IPS DF 19.7 (cell line): ENCODE data around the gene USP21.
"Not testable (repeated sequence)": the region's sequence is repeated elsewhere in the genome, so short reads cannot be mapped to it uniquely, and the experiment has no call there.

Source experiments
- DNase-seq: peaks from one replicate; pipeline ENCODE4 v3.0.0-alpha.2; 2013; ENCODE audit warnings: low read depth, low spot score

The USP21 gene, protein sequence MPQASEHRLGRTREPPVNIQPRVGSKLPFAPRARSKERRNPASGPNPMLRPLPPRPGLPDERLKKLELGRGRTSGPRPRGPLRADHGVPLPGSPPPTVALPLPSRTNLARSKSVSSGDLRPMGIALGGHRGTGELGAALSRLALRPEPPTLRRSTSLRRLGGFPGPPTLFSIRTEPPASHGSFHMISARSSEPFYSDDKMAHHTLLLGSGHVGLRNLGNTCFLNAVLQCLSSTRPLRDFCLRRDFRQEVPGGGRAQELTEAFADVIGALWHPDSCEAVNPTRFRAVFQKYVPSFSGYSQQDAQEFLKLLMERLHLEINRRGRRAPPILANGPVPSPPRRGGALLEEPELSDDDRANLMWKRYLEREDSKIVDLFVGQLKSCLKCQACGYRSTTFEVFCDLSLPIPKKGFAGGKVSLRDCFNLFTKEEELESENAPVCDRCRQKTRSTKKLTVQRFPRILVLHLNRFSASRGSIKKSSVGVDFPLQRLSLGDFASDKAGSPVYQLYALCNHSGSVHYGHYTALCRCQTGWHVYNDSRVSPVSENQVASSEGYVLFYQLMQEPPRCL

DNA sequence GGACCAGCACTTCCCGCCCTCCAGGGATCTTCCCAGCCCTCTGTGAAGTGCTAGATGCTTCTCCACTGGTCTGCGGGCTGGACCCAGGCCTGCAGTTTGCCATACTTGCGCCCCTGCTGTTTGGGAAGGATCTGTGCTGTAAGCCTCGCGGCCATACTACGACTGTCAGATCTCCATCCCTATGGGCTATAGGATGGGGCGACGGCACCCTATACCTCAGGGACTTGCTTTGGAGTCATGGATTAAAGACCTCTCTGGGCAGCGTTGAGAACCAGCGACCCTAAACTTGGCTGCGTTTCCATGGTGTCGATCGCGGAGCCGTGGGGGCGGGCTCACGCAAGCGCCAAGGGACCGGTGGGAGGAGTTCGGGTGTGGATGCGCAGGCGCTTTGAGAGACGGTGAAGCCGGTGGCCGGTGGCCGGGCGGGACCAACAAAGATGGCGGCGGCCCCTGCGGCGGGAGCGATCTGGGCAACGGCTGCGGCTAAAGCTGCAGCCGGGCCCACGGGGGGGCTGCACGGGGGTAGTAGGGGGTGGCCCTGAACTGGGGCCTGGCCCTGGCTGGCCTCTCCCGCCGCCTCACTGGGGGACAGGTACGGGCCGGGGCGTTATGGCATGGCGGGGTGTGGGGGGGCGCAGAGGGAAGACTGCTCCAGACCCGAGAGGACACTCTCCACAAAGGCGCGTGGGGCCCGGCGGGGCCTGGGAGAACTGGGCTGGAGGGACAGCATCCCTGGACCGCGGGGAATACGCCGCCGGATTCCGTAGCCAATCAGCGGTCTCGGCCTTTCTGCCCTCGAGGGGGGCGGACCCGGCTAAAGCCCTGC is at the start of gene USP21:
TSS of gene USP21 (plus strand) at position 414 of the 826 bp plus-strand sequence. CDS start 1,141 bp downstream, outside the sequence.
- DNase-seq, result no peak

DNA sequence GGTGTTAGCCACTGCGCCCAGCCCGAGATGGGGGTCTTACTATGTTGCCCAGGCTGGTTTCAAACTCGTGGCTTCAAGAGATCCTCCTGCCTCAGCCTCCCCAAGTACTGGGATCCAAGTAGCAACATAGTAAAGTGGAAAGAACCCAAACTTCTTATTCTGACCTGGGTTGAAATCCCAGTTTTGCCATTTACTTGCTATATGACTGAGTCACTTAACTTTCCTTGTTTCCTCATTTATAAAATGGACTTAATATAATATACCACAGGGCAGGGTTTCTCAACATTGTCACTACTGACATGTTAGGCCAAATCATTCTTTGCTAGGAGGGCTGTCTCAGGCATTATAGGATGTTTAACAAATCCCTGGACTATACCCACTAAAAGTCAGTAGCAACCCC is 48.2 kb upstream of the USP21 start:
- no peak for DNase-seq

DNA sequence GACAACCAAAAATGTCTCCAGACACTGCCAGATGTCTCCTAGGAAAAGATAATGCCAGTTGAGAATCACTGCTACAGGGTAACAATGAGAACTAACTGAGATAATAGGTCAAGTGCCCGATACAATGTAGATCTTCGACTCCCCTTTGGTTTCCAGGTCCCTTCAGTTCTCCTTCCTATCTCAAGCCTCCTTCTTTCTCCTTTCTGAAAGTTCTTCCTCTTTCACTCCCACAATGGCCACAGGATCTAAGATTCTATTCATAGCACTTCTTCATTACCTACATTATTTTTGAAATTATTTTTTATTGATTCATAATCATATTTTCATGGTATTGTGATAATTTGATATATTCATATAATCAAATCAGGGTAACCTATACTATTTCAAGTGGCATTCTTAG is 47.8 kb upstream of the USP21 start:
- no peak for DNase-seq

DNA sequence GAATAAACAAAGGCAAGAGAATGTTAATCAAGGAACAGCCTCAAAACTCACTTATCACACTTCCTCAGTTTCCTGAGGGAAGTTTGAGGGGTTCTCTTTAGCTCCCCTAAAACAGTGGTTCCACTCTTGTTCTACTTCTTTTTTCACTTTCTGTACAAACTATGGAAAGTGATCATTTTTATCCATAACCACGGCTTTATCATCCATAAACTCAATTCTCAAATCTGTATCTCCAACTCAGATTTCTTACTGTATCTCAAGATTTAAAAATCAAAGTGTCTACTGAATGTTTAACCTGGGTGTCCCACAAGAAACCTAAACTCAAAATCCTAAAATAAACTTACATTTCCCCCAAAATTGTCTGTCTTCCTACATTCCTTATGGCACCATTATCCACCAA is 45.4 kb upstream of the USP21 start:
- DNase-seq, result no peak

DNA sequence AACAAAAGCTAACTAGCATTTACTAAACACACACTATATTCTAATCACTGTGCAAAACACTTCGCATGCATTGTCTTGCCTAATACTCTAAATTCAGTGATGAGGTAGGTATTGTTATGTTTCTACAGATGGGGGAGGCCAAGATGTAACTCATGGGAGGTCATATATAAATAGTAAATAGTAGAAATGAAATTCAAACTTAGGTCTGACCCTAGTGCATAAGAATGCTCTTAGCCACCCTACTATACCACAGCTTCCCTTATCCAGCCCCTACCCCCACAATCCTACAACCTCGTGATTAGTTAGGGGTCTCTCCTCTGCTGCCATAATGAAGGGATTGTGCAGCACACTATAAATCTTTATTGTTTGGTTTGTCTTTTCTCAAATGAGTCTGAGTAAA is 44.7 kb upstream of the USP21 start:
- DNase-seq, result no peak

DNA sequence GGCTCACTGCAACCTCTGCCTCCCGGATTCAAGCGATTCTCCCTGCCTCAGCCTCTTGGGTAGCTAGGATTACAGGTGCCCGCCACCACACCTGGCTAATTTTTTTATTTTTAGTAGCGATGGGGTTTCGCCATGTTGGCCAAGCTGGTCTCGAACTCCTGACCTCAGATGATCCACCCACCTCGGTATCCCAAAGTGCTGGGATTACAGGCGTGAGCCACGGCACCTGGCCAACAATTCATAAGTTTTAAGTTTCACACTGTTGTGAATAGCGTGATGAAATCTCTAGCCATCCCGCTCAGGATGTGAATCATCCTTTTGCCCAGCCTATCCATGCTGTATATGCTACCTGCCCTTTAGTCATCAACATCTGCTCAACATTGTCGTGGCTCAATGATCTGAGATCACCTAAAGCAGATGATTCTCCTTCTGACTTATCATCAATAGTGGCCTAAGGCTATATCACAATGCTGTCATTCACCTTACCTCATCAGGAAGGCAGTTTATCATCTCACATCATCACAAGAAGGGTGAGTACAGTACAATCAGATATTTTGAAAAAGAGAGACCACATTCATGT is 44.1 kb upstream of the USP21 start:
- no peak for DNase-seq

DNA sequence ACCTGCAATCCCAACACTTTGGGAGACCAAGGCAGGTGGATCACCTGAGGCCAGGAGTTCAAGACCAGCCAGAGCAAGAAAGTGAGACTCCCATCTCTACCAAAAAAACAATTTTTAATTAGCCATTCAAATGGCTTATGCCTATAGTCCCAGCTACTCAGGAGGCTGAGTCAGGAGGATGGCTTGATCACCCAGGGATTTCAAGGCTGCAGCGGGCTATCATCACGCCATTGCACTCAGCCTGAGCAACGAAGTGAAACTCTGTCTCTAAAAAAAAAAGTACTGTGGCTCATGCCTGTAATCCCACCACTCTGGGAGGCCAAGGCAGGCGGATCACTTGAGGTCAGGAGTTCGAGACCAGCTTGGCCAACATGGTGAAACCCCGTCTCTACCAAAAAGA is 43.3 kb upstream of the USP21 start:
- DNase-seq, result not testable (repeated sequence)

DNA sequence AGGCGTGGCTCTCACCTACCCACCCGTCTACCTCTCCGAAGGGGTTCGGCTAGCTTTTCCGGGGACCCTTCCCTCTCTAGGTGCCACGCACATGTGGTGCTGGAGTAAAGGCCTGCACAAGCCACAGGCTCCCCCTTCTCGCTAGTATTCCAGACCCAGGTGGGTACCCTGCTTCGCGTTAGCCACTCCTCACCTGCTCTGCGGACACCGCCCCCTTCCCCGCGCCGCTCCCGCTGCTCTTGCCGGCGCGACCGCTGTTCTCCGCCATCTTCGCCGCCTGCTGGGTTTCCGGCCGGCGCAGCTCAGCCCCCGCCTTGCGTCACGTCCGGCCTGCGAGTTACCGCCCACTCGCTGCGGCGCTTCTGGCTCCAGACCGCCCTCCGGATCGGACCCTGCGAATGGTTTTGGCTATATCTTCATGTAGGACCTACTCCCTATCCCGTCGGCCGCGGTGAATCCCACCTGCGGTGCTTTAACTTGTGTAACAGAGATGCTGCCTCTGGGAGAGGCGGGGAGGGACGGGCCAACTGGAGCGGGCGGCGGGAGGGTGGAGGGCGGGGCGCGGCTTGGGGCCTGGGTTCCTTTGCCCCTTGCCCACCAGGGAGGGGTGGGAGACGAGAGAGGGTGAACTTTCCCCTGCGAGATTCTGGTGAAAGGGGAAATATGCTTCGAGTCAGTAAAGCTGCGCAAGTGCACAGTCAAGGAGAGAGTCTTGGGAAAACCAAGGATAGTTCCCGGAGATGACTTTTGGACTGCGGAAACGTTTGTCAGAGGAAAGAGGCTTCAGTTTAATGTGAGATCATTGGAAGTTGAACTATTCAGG is 41.3 kb upstream of the USP21 start, which contains the start of the genes NIT1 and PFDN2:
TSS of gene NIT1 (plus strand) at position 347 of the 823 bp plus-strand sequence. CDS start at position 419, 72 bp downstream.
TSS of gene PFDN2 (minus strand) at position 279 of the 823 bp plus-strand sequence. CDS start at position 268, 11 bp downstream.
- DNase-seq, result peak; percentile 69

DNA sequence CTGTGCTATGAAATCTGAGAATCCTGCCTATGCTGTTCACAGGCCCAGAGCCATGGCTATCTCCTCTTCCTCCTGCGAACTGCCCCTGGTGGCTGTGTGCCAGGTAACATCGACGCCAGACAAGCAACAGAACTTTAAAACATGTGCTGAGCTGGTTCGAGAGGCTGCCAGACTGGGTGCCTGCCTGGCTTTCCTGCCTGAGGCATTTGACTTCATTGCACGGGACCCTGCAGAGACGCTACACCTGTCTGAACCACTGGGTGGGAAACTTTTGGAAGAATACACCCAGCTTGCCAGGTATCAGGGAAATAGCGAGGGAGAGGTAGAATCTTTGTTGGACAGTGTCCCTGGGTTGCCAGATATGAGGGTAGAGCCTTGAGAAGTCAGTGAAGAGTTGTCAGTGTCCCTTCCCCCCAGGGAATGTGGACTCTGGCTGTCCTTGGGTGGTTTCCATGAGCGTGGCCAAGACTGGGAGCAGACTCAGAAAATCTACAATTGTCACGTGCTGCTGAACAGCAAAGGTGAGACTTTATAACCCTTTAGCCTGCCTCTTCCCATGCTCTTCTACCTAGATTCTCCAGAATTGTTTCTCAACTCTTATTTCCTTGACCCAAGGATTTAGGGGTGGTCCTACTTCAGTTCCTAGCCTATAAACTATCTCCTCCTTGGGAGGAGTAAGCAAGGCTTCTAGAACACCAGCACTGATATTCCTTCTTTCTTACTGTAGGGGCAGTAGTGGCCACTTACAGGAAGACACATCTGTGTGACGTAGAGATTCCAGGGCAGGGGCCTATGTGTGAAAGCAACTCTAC is 40.0 kb upstream of the USP21 start:
- no peak for DNase-seq

DNA sequence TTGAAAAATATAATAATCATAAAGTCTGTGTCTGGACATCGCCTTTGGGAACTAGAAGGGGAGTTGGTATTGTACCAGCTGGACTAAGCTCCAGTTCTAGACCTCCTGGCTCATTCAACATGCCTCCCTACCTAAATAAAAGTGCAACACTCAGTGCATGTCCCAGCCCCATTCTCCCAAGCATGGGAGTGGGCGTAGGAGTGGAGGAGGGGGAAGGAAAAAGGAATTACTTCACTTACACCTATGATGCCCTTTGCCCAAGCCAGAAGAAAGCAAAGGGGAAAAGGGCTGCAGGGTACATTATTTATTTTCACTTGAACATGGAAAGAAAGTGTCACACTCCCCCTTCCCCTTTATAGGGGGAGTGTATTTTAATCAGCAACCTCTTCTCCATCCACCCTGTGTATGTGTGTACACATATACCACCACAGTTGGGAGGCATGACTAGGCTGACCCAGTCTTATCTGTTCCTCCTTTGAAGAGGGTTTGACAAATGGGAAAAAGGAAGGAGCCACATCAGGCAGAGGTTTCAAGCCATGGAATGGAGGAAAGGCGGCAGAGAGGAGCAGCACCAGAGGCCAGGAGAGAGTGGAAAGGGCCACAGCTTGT is 38.2 kb upstream of the USP21 start:
- no peak for DNase-seq

DNA sequence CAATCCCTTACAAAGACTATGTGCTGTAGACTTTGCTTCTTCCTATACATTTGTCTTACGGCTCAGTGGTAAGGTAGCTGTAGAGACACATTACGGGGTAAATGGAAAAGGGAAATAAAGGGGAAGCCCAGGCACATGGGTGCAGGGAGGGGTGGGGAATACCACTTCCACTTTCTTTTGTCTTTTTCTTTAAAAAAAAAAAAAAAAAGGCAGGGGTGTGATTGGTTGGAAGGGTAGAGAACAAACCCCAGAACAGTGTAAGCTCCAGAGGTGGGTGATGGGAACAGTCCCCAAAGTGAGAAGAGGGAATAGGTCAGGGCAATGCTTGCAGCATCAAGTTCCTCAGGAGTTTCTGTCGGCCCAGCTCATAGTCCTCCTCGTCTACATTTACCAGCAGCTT is 37.5 kb upstream of the USP21 start:
- no peak for DNase-seq

DNA sequence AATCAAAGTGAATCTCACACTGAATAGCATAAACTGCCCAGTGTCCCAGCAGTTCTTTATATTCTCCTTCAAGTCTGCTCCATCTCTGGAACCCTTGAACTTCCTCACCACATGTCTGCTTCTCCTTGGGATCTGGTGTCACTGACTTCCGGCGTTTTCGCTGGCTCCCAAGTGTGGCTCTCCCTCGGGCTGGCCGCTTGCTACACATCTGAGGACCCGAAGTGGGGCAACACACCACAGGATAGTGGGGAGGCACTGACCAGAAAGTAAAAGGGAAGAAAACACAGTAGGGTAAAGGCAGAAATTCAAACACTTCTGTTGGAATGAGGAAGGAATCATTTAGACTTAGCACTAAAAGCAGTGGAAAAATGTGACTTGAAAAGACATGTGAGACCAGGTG is 36.3 kb upstream of the USP21 start:
- no peak for DNase-seq

DNA sequence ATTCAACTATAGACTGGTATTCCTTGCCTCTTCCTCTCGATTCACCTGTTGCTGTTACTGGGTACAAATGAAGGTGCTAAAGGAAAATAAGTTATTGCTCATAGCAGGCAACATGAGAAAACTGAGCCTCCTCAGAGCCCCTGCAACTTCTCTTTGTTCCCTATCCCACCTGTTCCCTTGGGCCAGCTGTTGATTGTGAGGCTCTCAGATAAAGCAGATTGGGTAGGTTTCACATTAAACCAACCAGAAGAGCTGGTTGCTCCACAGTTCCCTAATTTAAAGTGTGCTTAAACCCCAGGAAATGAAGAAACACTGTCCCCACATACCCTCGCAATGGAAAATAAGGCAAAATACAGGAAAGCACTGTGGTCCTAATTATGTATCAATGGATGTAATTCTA is 31.7 kb upstream of the USP21 start:
- DNase-seq, result no peak

DNA sequence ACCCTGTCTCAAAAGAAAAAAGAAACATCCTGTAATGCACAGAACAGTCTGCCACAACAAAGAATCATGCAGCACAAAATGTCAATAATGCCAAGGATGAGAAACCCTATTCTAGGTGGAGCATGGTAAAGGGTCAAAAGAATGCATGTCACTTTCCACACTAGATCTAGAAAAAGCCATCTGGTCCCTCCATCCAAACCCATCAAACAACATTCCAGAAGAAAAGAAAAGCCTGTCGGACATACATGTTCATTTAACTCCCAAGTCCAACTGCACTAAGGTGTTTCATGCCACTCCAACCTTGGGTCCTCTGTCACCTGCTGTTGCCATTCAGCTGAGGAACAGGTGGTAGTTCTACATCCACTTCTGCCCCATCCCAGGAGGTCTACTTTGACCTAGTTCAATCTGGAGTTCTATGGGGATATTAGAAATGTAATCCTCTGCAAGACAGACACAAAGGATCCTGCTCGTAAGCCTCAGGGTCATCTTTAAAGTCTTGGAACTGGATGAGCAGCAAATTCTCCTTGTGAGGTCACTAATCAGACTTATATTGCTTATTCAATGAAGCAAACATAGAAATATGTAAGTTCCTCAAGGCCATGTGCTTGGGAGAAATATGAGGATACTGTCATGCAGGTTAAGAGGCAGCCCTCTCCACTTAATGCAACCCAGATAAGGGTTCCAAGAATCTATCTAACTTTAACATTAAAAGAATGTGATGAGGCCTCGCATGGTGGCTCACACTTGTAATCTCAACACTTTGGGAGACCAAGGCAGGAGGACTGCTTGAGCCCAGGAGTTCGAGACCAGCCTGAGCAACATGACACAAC is 30.5 kb upstream of the USP21 start:
- DNase-seq, result no peak

DNA sequence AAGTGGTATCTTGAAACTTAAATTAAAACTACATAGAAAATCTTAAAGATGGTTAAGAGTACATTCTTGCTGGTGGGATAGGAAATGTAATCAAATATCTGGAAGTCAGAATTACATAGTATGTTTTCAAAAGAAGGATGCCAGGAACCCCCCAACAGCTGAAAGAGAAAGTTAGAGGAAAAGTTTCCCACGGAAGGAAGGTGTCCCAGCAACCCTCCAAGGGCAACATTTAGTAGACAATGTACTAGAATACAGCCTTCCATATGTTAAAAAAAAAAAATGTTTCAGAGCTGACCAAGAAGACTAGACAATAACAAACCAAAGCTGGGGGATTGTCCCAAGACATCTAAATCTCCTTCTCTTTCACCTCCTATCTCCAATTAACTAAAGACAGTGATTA is 29.0 kb upstream of the USP21 start:
- DNase-seq, result no peak

DNA sequence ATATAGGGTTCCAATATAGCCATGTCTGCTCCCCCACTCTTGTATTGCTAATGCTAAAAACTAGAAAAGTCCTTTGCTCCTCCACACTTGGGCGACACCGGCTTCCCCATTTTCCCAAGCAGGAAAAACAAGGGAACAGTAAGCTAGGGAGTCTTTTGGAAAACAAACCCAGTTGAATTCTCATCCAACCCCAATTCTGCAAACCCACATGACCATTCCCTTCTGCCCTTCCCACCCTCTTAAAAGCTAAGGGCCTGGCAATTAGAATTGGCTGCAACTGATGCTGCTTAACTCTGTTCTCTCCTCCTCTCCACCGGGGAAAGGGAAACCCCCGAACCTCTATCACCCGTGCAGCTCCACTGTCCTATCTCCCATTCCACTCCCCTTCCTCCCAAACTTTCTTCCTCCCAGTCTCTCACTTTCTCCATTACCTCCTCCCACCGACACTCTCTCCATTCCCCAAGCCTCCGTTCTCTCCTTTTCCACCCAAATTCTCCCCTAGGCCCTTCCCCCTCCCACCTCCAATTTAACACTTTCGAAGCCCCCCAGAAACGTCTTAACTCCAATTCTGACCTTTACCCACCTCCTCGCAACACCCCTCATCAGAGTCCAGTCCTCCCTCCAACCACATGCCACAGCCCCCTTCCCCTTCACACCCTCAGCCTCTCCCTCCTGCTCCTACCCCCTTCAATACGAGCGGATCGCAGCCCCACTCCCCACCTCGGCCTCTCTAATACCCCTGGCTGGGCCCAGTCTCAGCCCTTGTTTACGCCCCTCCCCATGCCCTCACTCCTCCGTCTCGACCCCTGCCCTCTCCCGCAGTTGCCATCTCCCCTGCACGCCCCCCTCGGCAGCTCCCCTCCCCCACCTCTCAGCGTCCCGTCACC is 27.5 kb upstream of the USP21 start:
- DNase-seq, result no peak

DNA sequence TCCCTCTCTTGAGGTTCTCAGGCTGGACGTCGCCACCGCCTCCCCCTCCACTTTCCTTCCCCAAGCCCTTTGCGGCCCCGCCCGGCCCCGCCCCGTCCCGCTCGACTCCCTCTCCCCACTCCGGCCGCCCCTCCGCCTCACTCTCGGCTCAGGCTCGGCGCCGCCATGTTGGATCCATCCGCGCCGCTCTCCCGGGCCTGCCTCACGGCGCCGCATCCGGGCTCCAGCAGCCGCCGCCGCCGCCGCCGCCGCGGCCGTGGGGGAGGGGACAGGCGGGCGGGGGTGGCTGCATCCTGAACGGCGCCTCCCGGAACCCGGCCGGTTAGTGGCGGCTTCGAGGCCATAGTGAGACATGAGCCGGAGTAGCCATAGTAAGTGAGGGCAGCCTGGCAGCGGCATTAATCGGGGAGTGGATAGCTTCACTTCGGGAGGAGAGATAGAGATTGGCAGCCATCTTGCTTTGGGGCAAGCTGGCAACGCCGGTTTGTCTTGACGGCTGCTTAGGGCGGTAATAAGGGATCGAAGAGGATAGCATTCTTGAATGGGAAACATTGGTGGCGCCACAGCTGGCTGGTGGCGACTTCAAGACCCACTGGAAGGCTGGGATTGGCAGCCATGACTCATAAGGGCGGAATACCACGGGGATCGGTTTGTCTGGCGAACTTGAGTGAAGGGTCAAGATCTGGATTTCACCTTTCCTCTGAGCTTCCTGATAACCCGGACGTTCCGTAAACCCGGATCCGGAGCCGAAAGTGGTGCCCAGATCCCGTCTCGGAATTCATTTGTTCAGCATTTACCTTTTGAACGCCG is 26.7 kb upstream of the USP21 start, which contains the start of gene DEDD:
TSS of gene DEDD (minus strand) at position 258 of the 810 bp plus-strand sequence. CDS start 8,205 bp downstream, outside the sequence.
- peak; percentile 96 for DNase-seq
